HG03575 (cell line): Measurements from ENCODE around the gene FBXO31.

Source experiments
- ATAC-seq: cut with Tn5 transposase; IDR thresholded peaks from one replicate; pipeline ENCODE4 v1.9.1; 2021; ENCODE audit not compliant: unreplicated experiment, insufficient number of reproducible peaks, low FRiP score; ENCODE audit errors: extremely low read depth

The FBXO31 gene, protein sequence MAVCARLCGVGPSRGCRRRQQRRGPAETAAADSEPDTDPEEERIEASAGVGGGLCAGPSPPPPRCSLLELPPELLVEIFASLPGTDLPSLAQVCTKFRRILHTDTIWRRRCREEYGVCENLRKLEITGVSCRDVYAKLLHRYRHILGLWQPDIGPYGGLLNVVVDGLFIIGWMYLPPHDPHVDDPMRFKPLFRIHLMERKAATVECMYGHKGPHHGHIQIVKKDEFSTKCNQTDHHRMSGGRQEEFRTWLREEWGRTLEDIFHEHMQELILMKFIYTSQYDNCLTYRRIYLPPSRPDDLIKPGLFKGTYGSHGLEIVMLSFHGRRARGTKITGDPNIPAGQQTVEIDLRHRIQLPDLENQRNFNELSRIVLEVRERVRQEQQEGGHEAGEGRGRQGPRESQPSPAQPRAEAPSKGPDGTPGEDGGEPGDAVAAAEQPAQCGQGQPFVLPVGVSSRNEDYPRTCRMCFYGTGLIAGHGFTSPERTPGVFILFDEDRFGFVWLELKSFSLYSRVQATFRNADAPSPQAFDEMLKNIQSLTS

DNA sequence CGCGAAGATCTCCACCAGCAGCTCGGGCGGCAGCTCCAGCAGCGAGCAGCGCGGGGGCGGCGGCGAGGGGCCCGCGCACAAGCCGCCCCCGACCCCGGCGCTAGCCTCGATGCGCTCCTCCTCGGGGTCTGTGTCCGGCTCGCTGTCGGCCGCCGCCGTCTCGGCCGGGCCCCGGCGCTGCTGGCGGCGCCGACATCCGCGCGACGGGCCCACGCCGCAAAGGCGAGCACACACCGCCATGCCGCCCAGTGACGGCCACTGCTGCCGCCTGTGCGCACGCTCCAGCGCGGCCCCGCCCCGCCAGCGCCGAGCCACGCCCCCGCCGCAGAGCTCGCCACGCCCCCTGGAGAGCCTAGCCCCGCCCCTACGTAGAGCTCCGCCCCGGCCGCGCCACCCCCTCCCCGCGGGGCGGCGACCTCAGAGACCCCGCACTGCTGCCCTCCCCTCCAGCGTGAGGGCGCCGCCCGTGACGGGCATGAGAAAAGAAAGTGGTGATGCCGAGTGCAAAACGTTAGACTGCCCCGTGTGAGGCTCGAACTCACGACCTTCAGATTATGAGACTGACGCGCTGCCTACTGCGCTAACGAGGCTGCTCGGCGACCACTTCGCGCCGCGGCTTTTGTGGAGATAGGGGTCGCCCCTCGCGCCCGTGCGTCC is at the start of gene FBXO31:
TSS of gene FBXO31 (minus strand) at position 272 of the 657 bp plus-strand sequence. CDS start at position 240, 32 bp downstream.
- ATAC-seq, result peak; percentile 23

GRCh38 chr16:87432330-87432915 is 48.8 kb upstream of the FBXO31 start:
- ATAC-seq, result no peak

DNA sequence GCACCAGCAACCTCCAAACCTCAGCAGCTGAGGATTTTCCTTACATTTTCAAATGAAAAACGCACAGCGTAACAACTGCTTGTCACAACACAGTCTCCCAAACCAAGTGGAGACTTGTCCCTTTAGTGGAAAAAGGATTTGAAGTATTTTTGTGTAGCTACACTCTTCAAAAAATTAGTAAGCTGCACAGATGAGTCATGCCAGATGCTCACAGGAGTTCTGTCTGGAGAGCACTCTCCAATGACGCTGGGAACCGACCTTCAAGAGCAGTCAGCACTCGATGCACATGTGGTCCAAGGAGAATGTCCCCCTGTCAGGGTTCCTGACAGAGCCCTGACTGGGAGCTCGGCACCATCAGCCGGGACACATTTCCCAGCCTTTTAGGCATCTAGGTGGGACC is 48.4 kb upstream of the FBXO31 start:
- no peak for ATAC-seq

- ATAC-seq, result no peak
These were observed 43.0 kb upstream of the FBXO31 start for GRCh38 chr16:87426423-87427215.

GRCh38 chr16:87425941-87426340 is 42.4 kb upstream of the FBXO31 start:
- ATAC-seq, result no peak

GRCh38 chr16:87424266-87424665 is 40.7 kb upstream of the FBXO31 start:
- ATAC-seq, result no peak

DNA sequence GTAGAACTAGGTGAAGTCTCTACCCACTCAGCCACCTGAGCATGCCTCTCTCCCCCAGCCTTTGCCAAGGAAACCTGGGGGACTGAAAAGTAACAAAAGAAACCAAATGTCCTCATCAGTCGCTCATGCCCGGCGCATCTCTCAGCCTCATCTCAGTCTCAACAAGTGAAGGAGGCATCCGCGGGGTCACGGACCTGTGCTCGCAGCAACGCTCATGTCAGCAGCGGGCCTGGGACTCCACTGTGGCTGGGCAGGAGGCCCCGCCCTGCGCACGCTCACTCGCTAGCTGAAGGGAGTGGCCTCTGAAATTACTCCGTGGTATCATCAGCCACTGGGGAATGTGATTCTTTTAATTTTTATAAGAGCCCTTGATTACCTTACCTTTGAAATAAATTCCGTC is 39.9 kb upstream of the FBXO31 start:
- ATAC-seq, result no peak

DNA sequence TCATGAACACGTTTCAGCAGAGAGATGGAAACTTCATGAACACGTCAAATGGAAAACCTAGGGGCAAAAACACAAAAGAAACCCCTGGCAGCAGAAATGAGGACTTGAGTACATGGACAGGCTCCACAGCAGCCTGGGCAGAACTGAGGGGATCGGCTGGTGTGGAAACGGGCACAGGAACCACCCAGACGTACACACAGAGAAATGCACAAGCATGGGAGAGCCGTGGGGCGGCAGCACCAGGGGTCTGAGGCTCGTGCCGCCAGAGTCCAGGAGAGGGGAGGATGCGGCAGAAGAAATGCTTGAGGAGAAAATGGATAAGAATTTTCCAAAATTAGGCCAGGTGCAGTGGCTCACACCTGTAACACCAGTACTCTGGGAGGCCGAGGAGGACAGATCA is 38.5 kb upstream of the FBXO31 start:
- no peak for ATAC-seq

GRCh38 chr16:87421003-87421912 is 37.7 kb upstream of the FBXO31 start:
- ATAC-seq, result no peak

GRCh38 chr16:87420026-87421002 is 36.7 kb upstream of the FBXO31 start:
- no peak for ATAC-seq

GRCh38 chr16:87418644-87419043 is 35.1 kb upstream of the FBXO31 start:
- no peak for ATAC-seq

- ATAC-seq, result no peak
These were observed 34.6 kb upstream of the FBXO31 start for GRCh38 chr16:87418216-87418615.

DNA sequence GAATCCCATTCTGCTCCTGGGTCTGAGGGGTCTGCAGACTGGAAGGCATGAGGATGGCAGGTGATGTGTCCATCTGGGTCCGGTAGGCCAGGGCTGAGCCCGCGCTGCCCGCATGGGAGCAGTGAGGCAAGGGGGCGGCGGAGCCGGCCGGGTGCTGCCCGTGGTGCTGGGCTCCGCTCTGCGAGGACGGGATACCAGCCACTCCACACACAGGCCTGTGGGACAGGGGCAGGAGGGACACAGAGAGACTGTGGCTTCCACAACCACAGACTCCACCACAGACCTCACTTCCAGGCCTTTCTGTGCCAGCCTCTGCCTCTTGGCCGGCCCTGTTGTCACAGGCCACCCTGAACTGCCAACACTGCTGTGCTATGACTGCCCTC is 33.9 kb upstream of the FBXO31 start:
- no peak for ATAC-seq

DNA sequence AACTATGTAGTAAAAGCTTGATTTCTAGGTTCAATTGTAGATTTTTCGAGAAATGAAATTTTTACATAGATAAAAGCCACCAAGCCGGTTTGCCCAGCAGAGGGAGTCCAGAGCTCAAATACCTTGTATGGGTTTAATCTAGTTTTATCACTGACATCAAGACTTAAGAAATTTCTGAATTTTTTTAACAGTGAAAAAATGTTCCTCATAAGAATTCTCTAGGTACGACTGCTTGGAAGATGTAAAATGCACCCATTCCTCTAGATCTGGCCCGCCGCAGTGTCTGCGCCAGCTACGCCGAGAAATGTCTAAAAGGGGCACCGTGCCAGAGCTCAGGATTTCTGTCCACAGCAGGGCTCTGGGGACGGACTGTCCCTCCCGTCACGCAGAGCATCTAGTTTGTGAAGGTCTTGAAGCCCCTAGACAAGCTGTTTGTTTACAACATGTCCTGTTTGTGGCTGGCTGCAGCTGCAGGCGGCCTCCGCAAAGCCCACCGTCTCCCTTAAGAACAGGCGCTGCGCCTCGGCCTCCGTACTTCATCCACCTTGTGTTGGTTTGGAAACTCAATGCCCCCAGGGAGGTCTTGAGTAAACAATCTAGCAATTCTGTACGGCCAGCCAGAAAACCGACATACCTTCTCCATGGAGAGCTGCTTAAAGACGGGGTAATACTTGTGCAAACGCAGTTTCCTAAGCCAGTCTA is 33.4 kb upstream of the FBXO31 start:
- no peak for ATAC-seq

DNA sequence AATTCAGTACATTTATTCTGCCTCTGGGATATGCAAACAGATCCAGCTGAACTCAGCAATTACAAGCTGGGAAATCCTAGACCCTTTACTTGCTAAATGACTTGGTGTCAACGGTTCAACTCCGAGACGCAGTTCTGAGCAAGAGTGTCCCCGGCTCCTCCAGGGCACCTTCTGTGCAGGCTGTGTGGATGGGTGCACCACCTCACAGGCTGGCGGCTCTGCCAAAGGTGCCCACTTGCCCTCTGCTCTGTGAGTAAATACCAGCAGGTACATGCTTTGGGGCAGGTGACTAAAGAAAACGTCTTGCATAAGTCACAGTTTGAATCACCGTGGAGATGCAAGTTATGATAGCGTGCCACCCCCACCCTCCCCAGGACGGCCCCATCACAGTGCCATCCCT is 31.9 kb upstream of the FBXO31 start:
- ATAC-seq, result no peak

- no peak for ATAC-seq
These were observed 30.7 kb upstream of the FBXO31 start for GRCh38 chr16:87414251-87414680.
